NCI-H2081 treated with DMSO at 0.1 percent for 48 hours (cell line): ENCODE results near the gene LMNTD2.

Source experiments
- DNase-seq: peaks from one replicate; lab custom pipeline; 2025; lab: John Stamatoyannopoulos, UW

Gene LMNTD2

DNA sequence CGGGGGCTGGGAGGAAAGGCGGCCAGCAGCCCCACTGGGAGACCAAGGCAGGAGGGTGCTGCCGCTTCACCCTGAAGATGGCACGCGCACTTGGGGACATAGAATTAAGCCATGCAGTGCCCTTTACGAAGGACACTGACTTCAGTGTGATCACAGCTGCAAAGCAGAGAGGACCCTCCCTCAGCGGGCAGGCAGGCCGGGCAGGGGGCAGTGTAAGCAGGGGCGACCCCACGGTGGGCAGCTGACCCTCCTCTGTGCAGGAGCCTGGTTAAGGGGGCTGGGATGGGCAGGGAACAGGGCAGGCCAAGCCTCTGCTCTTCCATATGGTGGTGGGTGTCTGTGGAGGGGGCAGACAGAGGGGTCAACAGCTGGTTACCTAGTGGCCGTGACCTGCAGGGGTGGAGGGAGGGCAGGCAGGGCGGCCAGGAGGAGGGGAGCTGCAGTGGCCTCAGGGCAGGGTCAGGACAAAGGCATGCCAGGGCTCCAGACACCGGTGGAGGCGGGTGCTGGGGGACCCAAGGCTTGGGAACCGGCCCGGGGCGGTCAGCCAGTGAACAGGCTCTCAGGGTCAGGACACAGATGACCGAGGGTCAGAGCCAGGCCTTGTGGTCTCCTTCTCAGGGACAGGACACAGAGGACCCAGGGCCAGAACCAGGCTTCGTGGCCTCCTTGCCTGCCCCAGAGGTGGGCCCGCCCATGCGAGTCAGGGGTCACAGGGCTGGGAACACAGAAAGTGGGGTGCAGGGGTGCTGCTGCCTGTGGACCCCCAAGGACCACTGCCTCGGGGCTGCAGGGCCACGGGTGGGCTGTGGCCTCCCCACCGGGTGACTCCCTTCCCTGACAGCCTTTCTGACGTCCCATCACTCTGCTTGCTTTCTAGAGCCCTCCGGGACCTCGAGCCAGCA lies 7.2 kb downstream of the LMNTD2 start:
- DNase-seq = no peak

GRCh38 chr11:551596-551995 lies 8.9 kb downstream of the LMNTD2 start:
- DNase-seq = no peak

- no peak for DNase-seq
These were observed 9.4 kb downstream of the LMNTD2 start for GRCh38 chr11:551131-551530.

GRCh38 chr11:550746-551085 lies 9.8 kb downstream of the LMNTD2 start:
- no peak for DNase-seq

DNA sequence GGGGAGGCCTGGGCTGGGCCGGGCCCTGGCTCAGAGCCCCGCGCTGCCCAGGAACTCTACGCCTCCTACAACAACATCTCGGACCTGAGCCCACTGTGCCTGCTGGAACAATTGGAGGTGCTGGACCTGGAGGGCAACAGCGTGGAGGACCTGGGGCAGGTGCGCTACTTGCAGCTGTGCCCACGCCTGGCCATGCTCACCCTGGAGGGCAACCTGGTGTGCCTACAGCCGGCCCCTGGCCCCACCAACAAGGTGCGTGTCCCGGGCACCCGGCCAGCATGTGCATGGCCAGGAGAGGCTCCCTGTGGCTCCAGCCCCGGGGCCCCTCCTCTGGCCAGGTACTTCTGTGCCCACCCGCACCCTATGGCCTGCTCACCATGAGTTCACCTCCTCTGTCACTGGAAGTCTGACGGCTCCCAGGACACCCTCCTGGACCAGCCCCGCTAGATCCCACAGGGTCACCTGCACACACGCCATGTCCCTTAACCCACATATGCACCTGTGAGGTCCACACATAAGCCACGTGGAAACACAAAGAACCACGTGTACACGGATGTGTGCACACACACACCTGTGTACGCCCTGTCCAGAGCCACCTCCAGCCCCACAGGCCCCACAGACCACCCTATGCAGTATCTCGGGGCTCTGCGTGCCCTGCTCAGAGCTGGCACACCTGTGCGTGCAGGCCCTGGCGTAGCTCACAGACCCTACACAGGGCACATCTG lies 10.4 kb downstream of the LMNTD2 start:
- DNase-seq = no peak

DNA sequence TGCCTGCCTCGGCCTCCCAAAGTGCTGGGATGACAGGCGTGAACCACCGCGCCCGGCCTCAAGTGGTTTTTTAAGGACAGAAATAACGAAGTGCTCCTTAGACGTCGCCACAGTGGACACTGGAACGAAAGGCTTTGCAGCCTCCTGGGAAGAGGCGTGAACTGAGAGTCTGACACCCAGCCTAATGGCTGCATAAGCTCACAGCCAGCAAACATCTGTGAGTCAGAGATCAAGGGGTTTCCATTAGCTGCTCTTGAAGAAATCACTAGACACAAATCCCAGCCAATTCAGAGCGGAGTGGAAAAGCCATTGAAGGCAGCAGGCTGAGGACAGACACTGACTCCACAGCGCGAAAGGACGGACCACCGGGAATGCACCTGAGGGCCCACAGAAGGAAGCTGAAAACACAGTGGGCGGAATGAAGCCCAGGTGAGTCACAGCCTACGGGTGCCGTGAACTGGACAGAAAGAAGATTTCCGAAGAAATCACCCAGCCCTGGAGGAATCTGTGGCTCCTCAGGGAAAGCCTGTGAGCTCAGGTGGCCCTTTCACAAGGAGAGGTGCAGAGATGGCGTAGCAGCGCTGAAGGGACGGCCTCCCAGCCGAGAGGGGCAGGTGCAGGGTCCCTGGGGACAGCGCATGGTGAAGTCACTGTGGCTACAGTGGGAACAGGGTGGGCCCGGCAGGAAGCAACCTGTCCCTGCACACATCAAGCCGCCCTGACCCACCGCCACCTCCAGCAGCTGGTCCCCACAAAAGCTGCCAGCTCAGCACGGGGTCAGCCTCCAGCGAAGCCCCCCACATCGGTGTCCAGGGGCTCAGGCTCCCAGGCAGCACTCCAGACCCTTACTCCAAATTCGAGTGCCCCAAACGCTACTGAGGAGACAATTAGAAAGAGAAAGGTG lies 11.6 kb downstream of the LMNTD2 start:
- no peak for DNase-seq

DNA sequence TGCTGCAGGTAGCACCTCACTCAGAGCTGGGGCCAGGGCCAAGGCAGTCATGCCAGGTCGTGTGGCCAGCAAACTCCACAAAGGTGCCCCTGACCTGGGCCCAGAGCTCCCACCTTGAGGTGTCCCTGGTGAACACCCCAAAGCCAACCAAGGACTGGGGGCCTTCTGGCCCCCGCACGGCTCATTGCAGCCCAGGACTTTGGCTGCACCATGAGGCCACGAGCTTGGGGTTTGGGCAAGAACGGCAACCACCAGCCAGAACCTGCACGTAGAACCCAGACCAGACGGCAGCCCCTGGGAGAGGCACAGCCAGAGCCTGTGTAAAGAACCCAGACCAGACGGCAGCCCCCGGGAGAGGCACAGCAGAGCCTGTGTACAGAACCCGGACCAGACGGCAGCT lies 15.4 kb downstream of the LMNTD2 start:
- DNase-seq = no peak

- DNase-seq = no peak
These were observed 15.7 kb downstream of the LMNTD2 start for GRCh38 chr11:544817-545166.

DNA sequence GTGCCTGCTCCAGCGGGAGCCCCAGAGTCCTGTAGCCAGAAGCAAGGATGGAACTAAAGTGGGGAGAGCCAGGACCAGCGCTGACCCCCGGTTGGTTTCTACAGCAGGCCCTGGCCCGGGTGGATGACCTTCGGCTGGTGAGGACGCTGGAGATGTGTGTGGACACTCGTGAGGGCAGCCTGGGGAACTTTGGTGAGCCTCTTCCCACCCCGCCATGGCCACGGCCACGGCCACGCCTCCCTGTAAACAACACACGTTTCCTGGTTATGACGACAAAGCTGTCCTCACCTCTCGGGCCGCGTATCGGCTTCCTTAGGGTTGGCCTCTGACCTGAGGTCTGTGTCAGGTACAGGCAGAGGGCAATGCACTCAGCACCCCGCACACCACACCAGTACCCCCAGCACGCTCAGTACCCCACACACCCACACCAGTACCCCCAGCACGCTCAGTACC lies 19.1 kb downstream of the LMNTD2 start:
- DNase-seq = no peak

- no peak for DNase-seq
These were observed 19.7 kb downstream of the LMNTD2 start for GRCh38 chr11:540583-541432.

GRCh38 chr11:539971-540481 lies 20.5 kb downstream of the LMNTD2 start:
- DNase-seq = no peak

DNA sequence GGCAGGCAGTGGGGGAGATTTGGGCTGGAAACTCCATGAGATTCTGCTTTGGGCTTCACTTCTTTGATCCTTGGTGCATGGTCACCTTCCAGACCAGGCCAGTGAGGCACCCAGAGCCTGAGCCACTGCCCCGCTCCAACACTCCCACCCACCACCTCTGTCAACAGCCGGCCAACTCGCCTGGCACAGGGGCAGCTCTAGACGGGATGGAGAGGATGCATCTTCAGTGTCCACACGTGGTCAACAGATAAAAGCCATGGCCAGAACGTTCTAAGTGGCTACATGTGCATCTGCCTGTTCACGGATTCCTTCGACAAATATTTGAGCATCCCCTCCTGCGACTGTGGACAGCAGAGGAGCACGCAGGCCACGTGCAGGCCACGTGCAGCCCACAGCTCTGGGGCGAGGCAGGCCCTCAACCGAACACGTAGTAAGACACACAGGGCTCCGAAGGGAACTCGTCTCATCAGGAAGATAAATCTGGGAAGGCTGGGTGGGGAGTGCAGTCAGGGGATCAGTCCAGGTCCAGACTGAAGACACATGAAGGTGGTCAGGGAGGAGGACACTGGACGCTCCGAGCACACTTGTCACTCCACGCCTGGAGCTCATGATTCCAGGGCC lies 22.0 kb downstream of the LMNTD2 start:
- no peak for DNase-seq

GRCh38 chr11:537622-538430 lies 22.7 kb downstream of the LMNTD2 start:
- no peak for DNase-seq

- DNase-seq = peak; percentile 70
These were observed 23.5 kb downstream of the LMNTD2 start, which contains the start of gene LRRC56 for GRCh38 chr11:536841-537621. LRRC56 (plus strand) TSS chr11:537527; CDS start chr11:540685, 3,158 bp downstream.

- peak; percentile 72 for DNase-seq
These were observed 24.8 kb downstream of the LMNTD2 start, which contains the start of gene HRAS for GRCh38 chr11:535519-536454. HRAS (minus strand) TSS chr11:535576.

- DNase-seq = no peak
These were observed 25.4 kb downstream of the LMNTD2 start for GRCh38 chr11:535210-535518.

DNA sequence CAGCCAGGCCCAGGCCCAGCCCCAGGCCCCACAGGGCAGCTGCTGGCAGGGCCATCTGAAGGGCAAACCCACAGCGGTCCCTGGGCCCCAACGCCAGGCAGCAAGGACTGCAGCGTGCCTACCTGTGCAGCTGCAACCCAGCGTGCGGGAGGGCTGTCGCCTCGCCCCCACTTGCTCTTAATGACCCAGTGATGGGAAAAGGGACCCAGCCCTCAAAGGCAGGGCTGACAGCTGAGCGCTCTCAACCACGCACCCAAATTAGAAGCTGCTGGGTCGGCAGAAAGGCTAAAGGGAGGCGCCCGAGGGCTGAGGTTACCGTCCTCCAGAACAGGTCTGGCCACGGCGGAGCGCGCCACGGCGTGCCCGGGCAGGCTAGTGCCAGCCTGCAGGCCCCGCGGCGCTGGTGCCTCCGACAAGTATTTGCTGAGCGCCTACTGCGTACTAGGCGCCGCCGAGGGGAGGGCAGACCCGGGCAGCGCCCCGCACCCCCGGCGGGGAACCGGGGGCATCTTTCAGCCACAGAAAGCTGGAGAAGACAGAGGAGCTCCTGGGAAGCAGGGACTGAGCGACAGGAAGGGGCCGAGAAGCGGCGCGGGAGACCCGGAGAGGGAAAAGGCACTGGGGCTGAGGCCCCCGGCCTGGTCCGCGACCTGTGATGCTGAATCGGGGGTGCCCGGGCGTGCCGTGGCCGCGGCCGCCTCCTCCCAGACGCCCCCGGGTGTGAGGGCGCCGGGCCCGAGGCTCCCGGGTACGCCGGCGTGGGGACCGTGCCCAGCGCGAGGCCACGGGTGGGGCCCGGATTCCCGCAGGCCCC lies 25.9 kb downstream of the LMNTD2 start:
- DNase-seq = no peak
